Bone marrow (tissue), 2 donors: Measurements from ENCODE around the gene CLDN34.

Source experiments
- DNase-seq, 2 donors: peaks; one replicate each; lab custom pipeline; 2025; lab: John Stamatoyannopoulos, UW

Gene CLDN34, protein sequence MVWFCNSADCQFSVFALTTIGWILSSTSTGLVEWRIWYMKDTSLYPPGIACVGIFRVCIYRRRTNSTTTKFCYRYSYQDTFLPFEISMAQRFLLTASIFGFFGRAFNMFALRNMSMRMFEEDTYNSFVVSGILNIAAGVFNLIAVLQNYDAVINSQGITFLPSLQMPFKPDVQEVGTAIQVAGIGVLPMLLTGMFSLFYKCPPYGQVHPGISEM

GRCh38 chrX:9966775-9967408, at the start of gene CLDN34:
Gene CLDN34 (plus strand): TSS chrX:9967358. CDS start chrX:9967358, 0 bp downstream.
- DNase-seq = no peak

DNA sequence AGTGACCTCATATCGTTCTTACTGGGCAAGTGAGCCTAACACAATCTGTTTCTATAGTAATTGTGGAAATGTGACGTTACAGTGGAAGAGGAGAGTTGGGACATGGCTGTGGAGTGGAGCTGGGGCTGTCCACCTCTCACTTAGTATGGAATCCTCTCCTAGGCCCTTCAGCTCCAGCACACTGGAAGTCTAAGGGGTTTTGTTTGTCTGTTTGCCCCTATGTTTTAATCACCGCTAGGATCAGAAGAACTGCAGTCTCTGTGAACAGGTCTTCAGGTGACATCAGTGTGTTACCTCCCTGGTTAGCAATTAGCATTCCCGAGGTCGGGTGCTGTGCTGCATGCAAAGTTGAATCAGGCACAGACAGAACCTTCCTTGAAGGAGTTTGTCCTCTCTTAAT, 49.3 kb upstream of the CLDN34 start:
- no peak for DNase-seq

DNA sequence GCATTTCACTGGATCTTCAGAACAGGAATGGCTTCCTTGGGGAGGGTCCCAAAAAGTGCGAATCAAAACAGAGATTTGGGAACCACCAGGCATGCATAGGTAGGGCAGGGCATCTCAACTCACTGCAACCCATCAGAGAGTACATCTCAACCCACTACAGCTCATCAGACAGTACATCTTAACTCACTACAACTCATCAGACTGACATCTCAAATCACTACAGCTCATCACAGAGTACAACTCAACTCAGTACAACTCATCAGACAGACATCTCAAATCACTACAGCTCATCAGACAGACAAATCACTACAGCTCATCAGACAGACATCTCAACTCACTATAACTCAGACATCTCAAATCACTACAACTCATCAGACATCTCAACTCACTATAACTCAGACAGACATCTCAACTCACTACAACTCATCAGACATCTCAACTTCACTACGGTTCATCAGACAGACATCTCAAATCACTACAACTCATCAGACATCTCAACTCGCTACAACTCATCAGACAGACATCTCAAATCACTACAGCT, 47.5 kb upstream of the CLDN34 start:
- no peak for DNase-seq

GRCh38 chrX:9921407-9921806, 45.8 kb upstream of the CLDN34 start:
- DNase-seq = no peak

DNA sequence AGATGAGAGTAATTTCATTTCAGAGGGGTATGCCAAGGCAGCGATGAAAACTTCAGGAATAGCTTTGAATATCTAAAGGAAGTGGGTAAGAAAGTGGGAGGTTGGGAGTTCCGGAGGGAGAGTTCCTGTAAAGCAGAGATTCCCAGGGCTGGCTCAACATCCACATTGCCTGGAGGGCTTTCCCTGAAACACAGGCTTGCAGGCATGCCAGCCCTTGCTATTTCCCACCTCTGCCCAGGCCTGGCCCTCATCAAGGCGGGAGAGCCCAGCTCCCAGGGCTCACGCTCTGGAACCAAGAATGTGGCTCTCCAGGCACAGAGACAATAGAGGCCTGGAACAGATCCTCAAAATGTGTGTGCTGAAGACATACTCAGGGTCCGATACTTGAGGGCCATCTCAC, 43.8 kb upstream of the CLDN34 start:
- no peak for DNase-seq

GRCh38 chrX:9926002-9926401, 41.2 kb upstream of the CLDN34 start:
- no peak for DNase-seq

DNA sequence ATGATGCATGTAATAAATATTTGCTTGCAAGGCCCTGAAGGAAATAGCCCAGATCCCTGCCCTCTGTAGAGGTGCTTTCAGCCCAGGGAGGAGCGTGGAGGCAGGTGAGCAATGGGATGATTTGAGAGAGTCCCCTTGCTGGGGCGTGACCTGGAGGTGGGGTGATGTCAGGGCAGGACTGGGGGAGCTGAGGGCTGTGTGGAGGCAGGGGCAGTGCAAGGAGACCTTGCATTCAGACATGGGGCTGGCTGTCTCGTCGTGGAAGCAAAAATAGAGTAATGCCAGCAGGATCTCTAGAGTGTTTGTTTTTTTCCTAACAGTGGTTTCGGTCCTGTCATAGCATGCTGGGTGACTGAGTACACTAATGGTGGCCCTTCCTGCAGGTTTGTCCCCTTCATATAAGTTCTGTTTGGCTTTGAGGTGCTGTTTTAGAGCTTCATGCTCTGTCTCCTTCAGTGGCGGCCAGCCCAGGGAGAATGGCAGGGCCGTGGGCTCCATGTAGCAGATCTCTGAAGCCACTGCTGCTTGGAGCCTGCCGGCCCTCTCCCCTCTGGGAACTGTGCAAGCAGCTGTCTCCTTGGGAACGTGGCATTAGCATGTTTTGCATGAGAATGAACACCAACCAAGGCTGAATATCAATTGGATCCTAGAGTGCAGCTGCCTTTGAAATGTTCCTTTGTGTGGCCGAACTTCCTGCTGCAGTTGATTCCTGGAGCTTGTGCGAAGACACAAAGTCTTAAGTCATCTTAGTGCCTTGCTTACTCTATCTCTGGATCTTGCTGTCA, 39.3 kb upstream of the CLDN34 start:
- DNase-seq = no peak

GRCh38 chrX:9935436-9935835, 31.7 kb upstream of the CLDN34 start:
- DNase-seq = no peak

- DNase-seq = no peak
Measured at GRCh38 chrX:9937761-9938160, 29.4 kb upstream of the CLDN34 start.

GRCh38 chrX:9938516-9938915, 28.6 kb upstream of the CLDN34 start:
- DNase-seq = no peak

GRCh38 chrX:9940421-9940820, 26.7 kb upstream of the CLDN34 start:
- DNase-seq = peak in 1 of 2 donors; percentile 27

DNA sequence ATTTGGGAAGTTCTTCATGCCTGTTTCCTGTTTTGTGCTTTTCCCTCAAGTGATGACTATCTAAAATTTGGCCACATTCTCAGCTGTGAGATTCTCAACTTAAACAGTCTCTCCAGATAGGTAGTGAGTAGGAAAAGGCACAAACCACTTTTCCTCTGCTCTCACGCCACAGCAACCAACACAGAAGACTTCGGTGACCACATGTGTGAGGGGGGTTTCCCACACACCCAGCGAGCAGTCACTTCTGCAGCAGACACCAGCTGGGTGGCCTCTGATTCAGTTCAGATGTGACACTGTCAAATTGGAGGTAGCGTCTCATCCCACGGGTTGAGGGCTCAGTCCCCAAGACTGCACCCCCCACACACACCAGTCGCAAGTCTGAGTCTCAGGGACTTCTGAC, 25.1 kb upstream of the CLDN34 start:
- DNase-seq = peak in 1 of 2 donors; percentile 88

- DNase-seq = no peak
Measured at GRCh38 chrX:9943420-9943819, 23.7 kb upstream of the CLDN34 start.

GRCh38 chrX:9947131-9947794, 19.9 kb upstream of the CLDN34 start:
- no peak for DNase-seq

GRCh38 chrX:9948406-9948805, 18.8 kb upstream of the CLDN34 start:
- no peak for DNase-seq

DNA sequence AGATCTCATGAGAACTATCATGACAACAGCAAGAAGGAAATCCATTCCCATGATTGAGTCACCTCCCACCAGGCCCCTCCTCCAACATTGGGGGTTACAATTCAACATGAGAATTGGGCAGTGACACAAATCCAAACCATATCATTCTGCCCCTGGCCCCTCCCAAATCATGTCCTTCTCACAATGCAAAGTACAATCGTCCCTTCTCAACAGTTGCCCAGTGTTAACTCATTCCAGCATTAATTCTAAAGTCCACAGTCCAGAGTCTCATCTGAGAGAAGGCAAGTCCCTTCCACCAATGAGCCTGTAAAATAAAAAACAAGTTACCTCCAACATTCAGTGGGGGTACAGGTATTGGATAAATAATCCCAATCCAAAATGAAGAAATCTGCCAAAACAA, 14.9 kb upstream of the CLDN34 start:
- DNase-seq = no peak

DNA sequence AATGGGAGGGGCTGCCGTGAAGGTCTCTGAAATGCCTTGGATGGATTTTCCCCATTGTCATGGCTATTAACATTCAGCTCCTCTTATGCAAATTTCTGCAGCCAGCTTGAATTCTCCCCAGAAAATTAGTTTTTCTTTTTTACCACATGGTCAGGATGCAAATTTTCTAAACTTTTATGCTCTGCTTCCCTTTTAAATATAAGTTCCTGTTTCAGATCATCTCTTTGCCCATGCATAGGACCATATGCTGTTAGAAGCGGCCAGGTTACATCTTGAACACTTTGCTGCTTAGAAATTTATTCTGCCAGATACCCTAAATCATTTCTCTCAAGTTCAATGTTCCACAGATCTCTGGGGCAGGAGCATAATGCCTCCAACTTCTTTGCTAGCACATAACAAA, 13.8 kb upstream of the CLDN34 start:
- DNase-seq = no peak

- no peak for DNase-seq
Measured at GRCh38 chrX:9955506-9955905, 11.7 kb upstream of the CLDN34 start.

DNA sequence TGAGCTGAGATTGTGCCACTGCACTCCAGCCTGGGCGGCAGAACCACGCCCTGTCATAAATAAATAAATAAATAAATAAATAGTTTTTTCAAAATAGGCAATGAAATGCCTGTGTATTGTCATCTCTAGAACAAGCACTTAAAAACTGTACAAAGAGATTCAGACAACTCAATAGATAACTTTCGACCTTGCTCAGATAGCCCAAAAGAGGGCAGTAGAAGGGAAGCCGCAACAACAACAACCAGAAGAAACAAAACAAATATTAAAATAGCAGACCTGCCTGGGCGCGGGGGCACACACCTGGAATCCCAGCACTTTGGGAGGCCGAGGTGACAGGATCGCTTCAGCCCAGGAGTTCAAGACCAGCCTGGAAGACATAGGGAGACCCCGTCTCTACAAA, 9.4 kb upstream of the CLDN34 start:
- DNase-seq = no peak

DNA sequence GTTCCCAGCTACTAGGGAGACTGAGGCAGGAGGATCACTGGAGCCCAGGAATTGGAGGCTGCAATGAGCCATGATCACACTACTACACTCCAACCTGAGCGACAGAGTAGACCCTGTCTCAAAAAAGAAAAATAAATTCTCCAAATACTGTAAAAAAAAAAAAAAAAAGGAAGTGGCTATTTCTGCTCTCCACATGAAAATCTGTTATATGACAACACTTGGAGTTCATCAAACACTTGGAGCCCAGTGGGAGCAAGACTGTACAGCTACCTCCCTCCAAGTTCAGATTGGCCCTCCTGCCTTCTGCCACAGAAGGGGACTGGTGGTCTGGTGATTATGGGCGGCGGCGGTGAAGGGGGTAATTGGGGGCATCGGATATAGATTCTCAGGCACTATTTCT, 9.0 kb upstream of the CLDN34 start:
- DNase-seq = no peak

GRCh38 chrX:9961750-9962149, 5.4 kb upstream of the CLDN34 start:
- DNase-seq = no peak

DNA sequence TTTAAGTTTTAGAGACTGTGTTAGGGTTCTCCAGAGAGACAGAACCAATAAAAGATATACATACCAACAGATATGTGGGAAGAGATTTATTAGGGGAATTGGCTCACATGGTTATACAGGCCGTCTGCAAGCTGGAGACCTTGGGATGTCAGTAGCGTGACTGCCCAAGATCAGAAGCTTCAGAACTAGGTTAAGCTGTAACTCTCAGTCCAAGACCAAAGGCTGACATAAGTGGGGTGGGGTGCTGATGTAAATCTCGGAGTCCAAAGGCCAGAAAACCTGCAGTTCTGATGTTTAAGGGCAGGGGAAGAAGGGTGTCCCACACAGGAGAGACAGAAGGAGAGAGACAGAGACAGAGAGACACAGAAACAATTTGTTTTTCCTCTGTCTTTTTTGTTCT, 10.5 kb downstream of the CLDN34 start:
- no peak for DNase-seq
